Activated gamma-delta T cell (primary cell): ENCODE data around the gene SUGCT.

Source experiments
- DNase-seq: peaks from one replicate; lab custom pipeline; 2025; lab: John Stamatoyannopoulos, UW

SUGCT gene

GRCh38 chr7:40329601-40330153 is 194.9 kb downstream of the SUGCT start:
- DNase-seq = no peak

GRCh38 chr7:40330408-40330807 is 195.6 kb downstream of the SUGCT start:
- DNase-seq = no peak

GRCh38 chr7:40331915-40332314 is 197.1 kb downstream of the SUGCT start:
- DNase-seq = no peak

DNA sequence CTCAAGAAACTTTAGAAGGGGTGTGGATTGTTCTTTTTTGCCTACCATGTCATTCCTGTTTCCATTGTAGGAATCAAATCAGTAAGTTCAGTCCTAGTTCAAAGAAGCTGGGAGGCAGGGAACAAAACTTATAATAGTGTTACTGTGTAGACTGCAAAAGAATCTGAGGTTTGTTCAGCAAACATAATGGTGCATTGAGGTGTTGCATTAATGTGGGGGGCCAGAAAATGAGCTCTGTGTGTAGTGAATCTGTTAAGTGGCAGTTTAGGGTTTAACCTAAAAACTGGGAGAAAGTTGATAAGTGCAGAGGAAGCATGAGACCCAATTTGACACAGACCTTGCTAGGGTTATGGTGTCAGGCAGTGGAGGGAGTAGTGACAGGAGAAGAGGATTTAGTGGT is 197.7 kb downstream of the SUGCT start:
- no peak for DNase-seq

- DNase-seq = no peak
Observed at GRCh38 chr7:40341836-40342235, 207.0 kb downstream of the SUGCT start.

DNA sequence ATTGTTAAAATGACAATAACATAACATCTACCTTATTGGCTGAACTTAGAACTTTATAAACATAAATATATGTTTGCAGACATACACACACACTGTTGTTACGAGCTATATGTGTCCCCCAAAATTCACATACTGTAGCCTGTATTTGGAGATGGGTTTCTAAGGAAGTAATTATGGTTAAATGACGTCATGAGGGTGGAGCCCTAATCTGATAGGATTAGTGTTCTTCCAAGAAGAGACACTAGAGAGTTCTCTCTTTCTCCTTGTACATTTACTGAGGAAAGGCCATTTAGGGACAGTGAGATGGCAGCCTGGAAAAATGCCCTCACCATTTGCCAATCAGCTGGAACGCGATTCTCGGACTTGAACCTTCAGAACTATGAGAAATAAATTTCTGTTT is 211.7 kb downstream of the SUGCT start:
- DNase-seq = no peak

GRCh38 chr7:40348126-40348728 is 213.4 kb downstream of the SUGCT start:
- DNase-seq = no peak

DNA sequence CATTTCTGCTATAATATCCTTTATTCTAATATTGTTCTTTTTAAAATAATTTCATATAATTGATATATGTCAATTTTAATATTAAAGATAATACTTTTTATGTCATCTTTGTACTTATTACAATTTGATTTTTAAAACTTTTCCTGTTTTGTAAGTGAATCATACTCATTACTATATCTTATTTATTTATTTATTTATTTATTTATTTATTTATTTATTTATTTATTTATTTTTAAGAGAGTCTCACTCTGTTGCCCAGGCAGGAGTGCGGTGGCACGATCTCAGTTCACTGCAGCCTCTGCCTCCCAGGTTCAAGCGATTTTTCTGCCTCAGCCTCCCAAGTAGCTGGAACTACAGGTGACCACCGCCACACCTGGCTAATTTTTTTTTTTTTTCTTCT is 215.3 kb downstream of the SUGCT start:
- no peak for DNase-seq

DNA sequence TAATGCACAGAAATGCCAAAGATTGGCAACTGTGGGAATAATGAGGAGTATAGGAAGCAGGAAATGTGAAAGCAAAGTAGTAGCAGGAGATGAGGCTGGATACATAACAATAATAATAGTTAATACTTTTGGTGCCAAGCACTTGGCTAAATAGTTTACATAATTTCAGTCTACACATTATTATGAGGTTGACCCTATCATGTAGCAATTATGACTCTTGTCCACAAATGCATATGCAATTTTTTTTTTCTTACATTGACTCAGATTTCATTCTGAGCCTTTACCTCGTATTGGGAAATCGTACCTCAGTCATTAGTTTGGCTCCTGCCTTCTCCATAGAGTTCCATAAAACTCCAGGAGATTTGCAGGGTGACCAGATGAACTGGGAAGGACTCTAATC is 219.9 kb downstream of the SUGCT start:
- DNase-seq = no peak

DNA sequence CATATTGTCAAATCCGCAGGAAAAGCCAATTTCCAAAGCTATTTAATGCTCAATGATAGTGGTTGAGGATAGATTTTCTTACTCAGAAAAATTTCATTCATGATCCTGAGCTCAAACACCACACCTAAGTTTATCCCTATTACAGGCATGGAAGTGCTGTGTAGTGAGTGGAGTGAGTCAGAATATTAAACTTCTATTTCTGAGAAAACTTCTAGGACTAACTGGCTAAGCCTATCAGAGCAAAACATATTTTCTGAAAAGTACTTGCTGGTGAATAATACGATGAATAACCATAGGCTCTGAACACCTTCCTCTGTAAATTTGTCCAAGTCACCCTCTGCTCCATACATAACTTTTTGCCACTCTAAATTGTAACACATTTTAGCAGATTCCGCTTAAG is 221.5 kb downstream of the SUGCT start:
- DNase-seq = no peak

GRCh38 chr7:40356871-40357709 is 222.3 kb downstream of the SUGCT start:
- DNase-seq = no peak

DNA sequence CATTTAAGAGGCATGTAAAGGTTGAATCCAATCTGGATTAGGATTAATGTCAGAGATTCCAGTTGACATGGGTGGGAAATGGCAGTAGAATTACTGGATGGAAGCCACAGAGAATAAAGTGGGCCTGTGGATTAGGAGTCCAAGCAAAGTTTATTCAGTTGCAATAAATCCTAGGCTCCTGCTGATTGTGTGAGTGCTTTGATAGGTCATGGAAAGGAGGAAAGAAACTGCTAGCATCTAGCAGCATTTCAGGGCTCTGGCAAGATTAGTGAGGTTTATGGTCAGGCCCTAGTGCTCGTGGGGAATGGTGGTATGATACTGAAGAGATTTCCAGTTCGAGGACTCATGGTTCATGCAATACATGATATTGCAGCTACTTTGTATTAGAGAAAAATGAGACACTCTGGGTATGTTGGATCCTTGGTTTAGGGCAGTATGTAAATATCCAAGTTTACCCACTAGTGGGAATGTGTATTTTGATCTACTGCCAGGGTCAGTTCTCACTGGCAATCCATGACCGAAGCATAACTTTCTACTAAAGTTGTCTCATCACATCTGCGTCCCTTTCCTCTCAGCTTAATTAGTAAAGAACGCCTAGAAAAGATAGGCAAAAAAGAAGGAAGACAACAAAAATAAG is 235.0 kb downstream of the SUGCT start:
- DNase-seq = no peak

- no peak for DNase-seq
Observed at GRCh38 chr7:40371806-40372440, 237.1 kb downstream of the SUGCT start.

GRCh38 chr7:40374575-40374974 is 239.8 kb downstream of the SUGCT start:
- no peak for DNase-seq

DNA sequence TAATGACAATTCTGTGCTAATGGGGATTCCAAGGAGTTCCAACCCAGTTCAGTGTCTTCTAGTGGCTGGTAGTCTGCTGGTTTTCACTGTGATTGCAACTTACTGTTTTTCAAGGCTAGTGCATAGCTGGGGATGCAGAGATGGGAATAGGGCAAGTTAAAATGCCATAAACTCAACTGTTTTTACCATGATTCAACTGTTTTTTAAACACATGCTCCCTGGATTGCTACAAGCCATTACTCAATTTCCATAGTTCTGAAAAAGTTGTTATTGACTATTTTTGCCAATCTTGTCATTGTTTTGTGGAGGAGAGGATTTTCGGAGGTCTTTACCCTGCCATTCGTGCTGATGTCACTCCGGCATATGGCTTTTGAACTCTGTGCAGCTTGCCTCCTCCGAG is 245.3 kb downstream of the SUGCT start:
- DNase-seq = no peak

DNA sequence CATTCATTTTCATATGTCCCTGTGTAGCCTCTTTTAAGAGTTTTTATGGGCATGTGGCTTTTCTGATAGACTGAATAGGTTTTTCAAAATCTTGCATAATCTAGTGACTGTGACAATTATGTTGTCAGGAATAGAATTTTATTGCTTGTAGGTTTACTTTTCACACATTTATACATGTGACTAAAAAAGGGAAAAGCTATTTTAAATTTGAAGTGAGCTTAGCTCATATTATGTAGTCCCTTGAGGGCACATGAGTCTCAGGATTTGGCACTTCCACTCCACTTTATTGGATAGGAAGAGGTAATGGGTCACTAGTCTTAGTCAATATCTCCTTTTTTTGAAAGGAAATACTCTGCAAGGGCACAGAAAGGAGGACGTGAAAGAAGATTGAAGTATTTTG is 247.3 kb downstream of the SUGCT start:
- no peak for DNase-seq

DNA sequence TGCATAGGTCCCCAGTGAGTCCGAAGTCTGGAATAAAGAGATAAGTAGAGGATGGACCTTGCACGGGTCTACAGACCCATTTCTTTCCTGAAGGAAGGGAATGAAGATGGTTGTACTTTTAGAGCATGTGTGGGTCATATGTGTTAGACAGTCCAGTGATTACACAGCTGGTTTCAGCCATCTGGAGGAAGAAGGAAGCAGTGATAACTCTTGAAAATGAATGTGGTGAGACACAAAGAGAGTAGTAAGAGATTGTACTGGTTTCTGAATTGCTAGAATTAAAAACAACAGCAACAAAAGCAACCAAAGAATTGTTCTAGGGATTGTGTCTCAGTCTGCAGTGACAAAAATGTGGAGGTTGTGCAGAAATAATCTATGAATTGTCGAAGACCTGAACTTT is 258.9 kb downstream of the SUGCT start:
- no peak for DNase-seq

GRCh38 chr7:40394400-40394799 is 259.6 kb downstream of the SUGCT start:
- DNase-seq = no peak

- DNase-seq = no peak
Observed at GRCh38 chr7:40400525-40400924, 265.7 kb downstream of the SUGCT start.

GRCh38 chr7:40401406-40401805 is 266.6 kb downstream of the SUGCT start:
- no peak for DNase-seq

DNA sequence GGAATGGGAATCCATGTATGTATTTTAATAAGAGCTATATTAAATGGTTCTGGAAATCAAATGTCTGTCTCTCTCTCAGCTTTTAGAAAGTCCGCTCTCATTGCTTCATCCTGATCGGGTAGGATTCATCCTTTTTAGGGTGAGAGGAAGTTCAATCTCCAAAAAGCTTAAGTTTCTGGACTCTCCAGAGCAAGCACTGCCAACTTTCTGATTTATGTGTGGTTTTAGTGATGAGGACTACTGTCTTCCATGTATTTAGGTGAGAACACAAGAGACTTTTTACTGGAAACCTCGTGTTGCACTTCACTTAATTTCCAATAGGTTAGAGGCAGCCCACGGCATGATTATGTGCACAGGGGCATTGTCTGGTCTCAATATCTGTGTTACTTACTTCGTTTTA is 267.9 kb downstream of the SUGCT start:
- no peak for DNase-seq

DNA sequence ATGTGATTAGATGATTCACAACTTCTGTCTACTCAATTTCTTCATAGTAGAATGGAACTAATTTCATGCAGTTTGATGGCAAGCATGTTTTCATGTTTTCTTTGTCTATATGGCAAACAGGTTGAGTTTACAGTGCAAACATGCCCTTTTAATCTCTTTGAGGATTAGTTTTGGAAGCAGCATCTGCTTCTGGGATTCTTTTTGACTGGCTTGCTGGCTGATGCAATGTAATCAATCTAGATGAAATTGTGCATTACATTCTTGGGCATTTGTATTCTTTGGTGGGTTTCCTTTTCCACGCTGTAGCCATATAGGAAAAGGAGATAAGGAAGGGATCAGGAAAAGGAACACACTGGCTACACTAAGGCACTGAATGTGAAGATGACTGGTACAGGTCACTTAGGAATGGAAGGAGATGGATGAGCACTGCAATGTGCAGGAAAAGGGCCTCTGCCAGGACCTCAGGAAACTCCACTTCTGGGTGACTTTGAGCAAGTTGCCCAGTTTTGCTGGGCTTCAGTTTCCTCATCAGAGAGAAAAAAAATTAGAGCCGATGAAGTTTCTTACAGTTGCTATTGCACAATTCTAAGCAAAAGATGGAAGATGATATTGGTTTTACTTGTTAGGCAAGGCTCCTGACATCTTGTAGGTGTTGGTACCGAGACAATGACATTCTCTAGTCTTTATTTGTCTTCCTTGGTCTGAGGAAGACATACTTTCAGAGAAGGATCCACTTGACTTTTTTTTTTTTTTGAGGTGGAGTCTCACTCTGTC is 269.1 kb downstream of the SUGCT start:
- DNase-seq = no peak
